ENCODE data around the gene NKPD1.
A peak's percentile ranks its signal among the peaks of the same experiment; 100 is the strongest.

Gene NKPD1

GRCh38 chr19:45151821-45152503, 8.8 kb downstream of the NKPD1 start:
- peak overlapping the region; percentile 40; the same call in 1 of the 2 replicates for H3K4me3 ChIP-seq (ENCODE audit: low read length)
- no peaks in the 10 kb centered on the region for H3K4me1 ChIP-seq (ENCODE audit: insufficient read depth, low read length)
- H3K27ac ChIP-seq (ENCODE audit: low read length) = no peak overlapping the region
- H3K9ac ChIP-seq (ENCODE audit: low read depth, low read length) = no peak overlapping the region
- H3K9me3 ChIP-seq (ENCODE audit: insufficient read depth, low read depth, low read length) = no peaks in the 10 kb centered on the region
- H3K36me3 ChIP-seq (ENCODE audit: insufficient read depth, low read depth, low read length) = no peaks in the 10 kb centered on the region
- H3K27me3 ChIP-seq (ENCODE audit: insufficient read depth, low read length) = peaks cover 62% of the 10 kb centered on the region

GRCh38 chr19:45151320-45151719, 9.5 kb downstream of the NKPD1 start:
- Histone ChIP-seq H3K4me3 (ENCODE audit: low read length) (no peak overlapping the region), H3K9me3 (ENCODE audit: insufficient read depth, low read depth, low read length) (no peaks in the 10 kb centered on the region), H3K4me1 (ENCODE audit: insufficient read depth, low read length) (no peaks in the 10 kb centered on the region), H3K36me3 (ENCODE audit: insufficient read depth, low read depth, low read length) (no peaks in the 10 kb centered on the region), H3K9ac (ENCODE audit: low read depth, low read length) (no peak overlapping the region), H3K27me3 (ENCODE audit: insufficient read depth, low read length) (peaks cover 56% of the 10 kb centered on the region), H3K27ac (ENCODE audit: low read length) (no peak overlapping the region)

- H3K9ac ChIP-seq (ENCODE audit: low read depth, low read length) = no peak overlapping the region
- no peak overlapping the region for H3K27ac ChIP-seq (ENCODE audit: low read length)
- H3K9me3 ChIP-seq (ENCODE audit: insufficient read depth, low read depth, low read length) = no peaks in the 10 kb centered on the region
- no peaks in the 10 kb centered on the region for H3K4me1 ChIP-seq (ENCODE audit: insufficient read depth, low read length)
- no peaks in the 10 kb centered on the region for H3K36me3 ChIP-seq (ENCODE audit: insufficient read depth, low read depth, low read length)
- no peak overlapping the region for H3K4me3 ChIP-seq (ENCODE audit: low read length)
- peaks cover 51% of the 10 kb centered on the region for H3K27me3 ChIP-seq (ENCODE audit: insufficient read depth, low read length)
Measured at GRCh38 chr19:45150751-45151281, 10.0 kb downstream of the NKPD1 start.

GRCh38 chr19:45150180-45150579, 10.6 kb downstream of the NKPD1 start:
- Histone ChIP-seq H3K27me3 (ENCODE audit: insufficient read depth, low read length) (peaks cover 45% of the 10 kb centered on the region), H3K4me3 (ENCODE audit: low read length) (no peak overlapping the region), H3K9me3 (ENCODE audit: insufficient read depth, low read depth, low read length) (no peaks in the 10 kb centered on the region), H3K4me1 (ENCODE audit: insufficient read depth, low read length) (no peaks in the 10 kb centered on the region), H3K27ac (ENCODE audit: low read length) (no peak overlapping the region), H3K36me3 (ENCODE audit: insufficient read depth, low read depth, low read length) (no peaks in the 10 kb centered on the region), H3K9ac (ENCODE audit: low read depth, low read length) (no peak overlapping the region)

- no peak overlapping the region for H3K27ac ChIP-seq (ENCODE audit: low read length)
- H3K36me3 ChIP-seq (ENCODE audit: insufficient read depth, low read depth, low read length) = no peaks in the 10 kb centered on the region
- no peak overlapping the region for H3K9ac ChIP-seq (ENCODE audit: low read depth, low read length)
Measured at GRCh38 chr19:45149129-45149528, 11.7 kb downstream of the NKPD1 start.

GRCh38 chr19:45147835-45148676, 12.7 kb downstream of the NKPD1 start:
- Histone ChIP-seq H3K27me3 (ENCODE audit: insufficient read depth, low read length) (peaks cover 24% of the 10 kb centered on the region), H3K4me1 (ENCODE audit: insufficient read depth, low read length) (no peaks in the 10 kb centered on the region)

More at GRCh38 chr19:45149129-45149528, 11.7 kb downstream of the NKPD1 start:
- Histone ChIP-seq H3K4me3 (ENCODE audit: low read length) (no peak overlapping the region), H3K4me1 (ENCODE audit: insufficient read depth, low read length) (no peaks in the 10 kb centered on the region), H3K9me3 (ENCODE audit: insufficient read depth, low read depth, low read length) (no peaks in the 10 kb centered on the region), H3K27me3 (ENCODE audit: insufficient read depth, low read length) (peaks cover 34% of the 10 kb centered on the region)

GRCh38 chr19:45146741-45147205, 14.0 kb downstream of the NKPD1 start:
- Histone ChIP-seq H3K27ac (ENCODE audit: low read length) (no peak overlapping the region), H3K9ac (ENCODE audit: low read depth, low read length) (no peak overlapping the region), H3K9me3 (ENCODE audit: insufficient read depth, low read depth, low read length) (no peaks in the 10 kb centered on the region), H3K4me3 (ENCODE audit: low read length) (no peak overlapping the region), H3K27me3 (ENCODE audit: insufficient read depth, low read length) (peaks cover 11% of the 10 kb centered on the region), H3K4me1 (ENCODE audit: insufficient read depth, low read length) (no peaks in the 10 kb centered on the region), H3K36me3 (ENCODE audit: insufficient read depth, low read depth, low read length) (peaks cover 16% of the 10 kb centered on the region)

More at GRCh38 chr19:45147835-45148676, 12.7 kb downstream of the NKPD1 start:
- no peak overlapping the region for H3K9ac ChIP-seq (ENCODE audit: low read depth, low read length)
- no peak overlapping the region for H3K27ac ChIP-seq (ENCODE audit: low read length)
- H3K9me3 ChIP-seq (ENCODE audit: insufficient read depth, low read depth, low read length) = no peaks in the 10 kb centered on the region
- no peak overlapping the region for H3K4me3 ChIP-seq (ENCODE audit: low read length)
- H3K36me3 ChIP-seq (ENCODE audit: insufficient read depth, low read depth, low read length) = peaks cover 5% of the 10 kb centered on the region; the same call in 1 of the 2 replicates

- Histone ChIP-seq H3K36me3 (ENCODE audit: insufficient read depth, low read depth, low read length) (peaks cover 16% of the 10 kb centered on the region), H3K4me3 (ENCODE audit: low read length) (no peak overlapping the region), H3K27ac (ENCODE audit: low read length) (no peak overlapping the region), H3K9ac (ENCODE audit: low read depth, low read length) (no peak overlapping the region), H3K4me1 (ENCODE audit: insufficient read depth, low read length) (no peaks in the 10 kb centered on the region), H3K9me3 (ENCODE audit: insufficient read depth, low read depth, low read length) (no peaks in the 10 kb centered on the region), H3K27me3 (ENCODE audit: insufficient read depth, low read length) (peaks cover 6% of the 10 kb centered on the region)
Measured at GRCh38 chr19:45146251-45146650, 14.5 kb downstream of the NKPD1 start.

- H3K27ac ChIP-seq (ENCODE audit: low read length) = no peak overlapping the region
- H3K9me3 ChIP-seq (ENCODE audit: insufficient read depth, low read depth, low read length) = no peaks in the 10 kb centered on the region
- no peaks in the 10 kb centered on the region for H3K4me1 ChIP-seq (ENCODE audit: insufficient read depth, low read length)
- no peak overlapping the region for H3K4me3 ChIP-seq (ENCODE audit: low read length)
- H3K36me3 ChIP-seq (ENCODE audit: insufficient read depth, low read depth, low read length) = peaks cover 16% of the 10 kb centered on the region
- no peaks in the 10 kb centered on the region for H3K27me3 ChIP-seq (ENCODE audit: insufficient read depth, low read length)
- no peak overlapping the region for H3K9ac ChIP-seq (ENCODE audit: low read depth, low read length)
Measured at GRCh38 chr19:45145270-45146189, 15.3 kb downstream of the NKPD1 start.

- no peaks in the 10 kb centered on the region for H3K4me1 ChIP-seq (ENCODE audit: insufficient read depth, low read length)
- H3K4me3 ChIP-seq (ENCODE audit: low read length) = no peak overlapping the region
- H3K27ac ChIP-seq (ENCODE audit: low read length) = no peak overlapping the region
- H3K27me3 ChIP-seq (ENCODE audit: insufficient read depth, low read length) = no peaks in the 10 kb centered on the region
- no peaks in the 10 kb centered on the region for H3K9me3 ChIP-seq (ENCODE audit: insufficient read depth, low read depth, low read length)
- H3K36me3 ChIP-seq (ENCODE audit: insufficient read depth, low read depth, low read length) = peaks cover 16% of the 10 kb centered on the region
- no peak overlapping the region for H3K9ac ChIP-seq (ENCODE audit: low read depth, low read length)
Measured at GRCh38 chr19:45144431-45145269, 16.1 kb downstream of the NKPD1 start.

Measured in iPS-20b (cell line).